NCI-H226 (cell line): ENCODE data around the gene XRCC5.

Experiments
- DNase-seq: peaks from one replicate; pipeline ENCODE4 v3.0.0-alpha.2; 2015

The XRCC5 gene

GRCh38 chr2:216086207-216086893 is 22.8 kb upstream of the XRCC5 start:
- DNase-seq, result no peak

DNA sequence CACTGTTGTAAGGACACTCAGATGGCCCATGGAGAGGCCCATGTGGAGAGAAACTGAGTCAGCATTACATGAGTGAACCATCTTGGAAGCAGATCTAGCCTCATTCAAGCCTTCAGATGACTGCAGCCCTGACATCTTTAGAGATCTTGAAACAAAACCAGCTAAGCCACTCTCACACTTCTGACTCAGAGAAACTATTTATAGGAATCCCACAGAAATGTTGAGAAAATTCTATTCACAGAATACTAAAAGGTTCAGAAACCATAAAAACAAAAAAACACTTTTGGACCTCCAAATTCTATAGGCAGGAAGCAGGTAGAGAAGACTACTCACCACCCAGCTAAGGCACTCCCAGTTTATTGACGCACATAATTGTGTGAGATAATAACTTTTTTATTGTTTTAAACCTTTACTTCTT is 18.8 kb upstream of the XRCC5 start:
- DNase-seq, result no peak

GRCh38 chr2:216092646-216093045 is 16.5 kb upstream of the XRCC5 start:
- no peak for DNase-seq

DNA sequence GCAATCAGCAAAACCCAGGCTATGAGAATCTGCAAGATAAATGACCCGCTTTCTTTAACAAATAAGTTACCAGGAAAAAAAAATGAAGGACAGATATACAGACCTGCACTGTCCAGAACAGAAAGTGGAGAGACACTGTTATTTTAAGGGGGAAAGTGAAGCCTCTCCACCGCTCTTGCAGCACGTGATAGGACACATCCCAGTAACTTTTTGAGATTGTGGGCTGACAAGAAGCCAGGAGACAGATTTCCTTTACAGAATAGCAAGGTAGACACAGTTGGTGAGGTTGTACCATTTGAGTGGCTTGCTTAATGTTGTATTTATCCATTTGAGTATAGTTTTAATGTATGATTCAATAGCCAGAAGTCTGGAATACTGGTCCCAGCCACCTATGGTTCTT is 14.4 kb upstream of the XRCC5 start:
- DNase-seq, result no peak

GRCh38 chr2:216098421-216099334 is 10.5 kb upstream of the XRCC5 start:
- DNase-seq, result no peak

GRCh38 chr2:216101109-216101508 is 8.0 kb upstream of the XRCC5 start:
- DNase-seq, result no peak

GRCh38 chr2:216103213-216103612 is 5.9 kb upstream of the XRCC5 start:
- no peak for DNase-seq

DNA sequence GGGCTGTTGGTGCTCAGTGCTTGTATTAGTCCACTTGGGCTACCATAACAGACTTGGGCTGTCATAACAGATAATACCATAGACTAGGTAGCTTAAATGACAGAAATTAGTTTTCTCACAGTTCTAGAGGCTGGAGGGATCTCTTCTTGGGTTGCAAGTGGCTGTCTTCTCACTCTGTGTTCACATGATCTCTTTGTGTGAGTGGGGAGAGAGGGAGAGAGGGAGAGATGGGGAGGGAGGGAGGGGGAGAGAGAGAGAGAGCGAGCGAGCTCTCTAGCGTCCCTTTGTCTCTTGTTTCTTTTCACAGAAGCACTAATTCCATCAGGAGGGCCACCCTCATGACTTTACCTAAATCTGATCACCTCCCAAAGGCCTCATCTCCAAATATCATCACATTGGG is 4.5 kb upstream of the XRCC5 start:
- DNase-seq, result no peak

GRCh38 chr2:216107320-216107719 is 1.8 kb upstream of the XRCC5 start:
- DNase-seq, result no peak

DNA sequence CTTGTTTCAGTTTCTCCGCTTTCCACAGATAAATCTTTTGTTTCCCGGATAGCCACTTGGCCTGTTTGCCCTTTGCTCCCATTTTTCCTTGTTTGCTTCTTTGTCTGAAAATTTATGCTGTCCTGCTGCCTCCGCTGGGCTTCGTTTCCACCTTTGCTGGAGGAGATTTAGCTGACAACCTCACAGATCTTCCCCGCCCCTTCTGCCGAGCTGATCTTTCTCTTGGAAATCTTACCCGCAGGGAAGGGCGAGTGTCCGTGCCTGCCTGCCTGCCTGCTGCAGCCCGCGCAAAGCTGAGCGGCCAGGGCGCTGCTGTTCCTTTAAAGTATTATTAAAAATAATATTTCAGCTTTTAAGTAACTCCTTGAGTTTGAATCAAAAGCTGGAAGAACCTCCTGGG is 1.4 kb upstream of the XRCC5 start:
- DNase-seq, result no peak

GRCh38 chr2:216108310-216108966 is 710 bp upstream of the XRCC5 start:
- no peak for DNase-seq

DNA sequence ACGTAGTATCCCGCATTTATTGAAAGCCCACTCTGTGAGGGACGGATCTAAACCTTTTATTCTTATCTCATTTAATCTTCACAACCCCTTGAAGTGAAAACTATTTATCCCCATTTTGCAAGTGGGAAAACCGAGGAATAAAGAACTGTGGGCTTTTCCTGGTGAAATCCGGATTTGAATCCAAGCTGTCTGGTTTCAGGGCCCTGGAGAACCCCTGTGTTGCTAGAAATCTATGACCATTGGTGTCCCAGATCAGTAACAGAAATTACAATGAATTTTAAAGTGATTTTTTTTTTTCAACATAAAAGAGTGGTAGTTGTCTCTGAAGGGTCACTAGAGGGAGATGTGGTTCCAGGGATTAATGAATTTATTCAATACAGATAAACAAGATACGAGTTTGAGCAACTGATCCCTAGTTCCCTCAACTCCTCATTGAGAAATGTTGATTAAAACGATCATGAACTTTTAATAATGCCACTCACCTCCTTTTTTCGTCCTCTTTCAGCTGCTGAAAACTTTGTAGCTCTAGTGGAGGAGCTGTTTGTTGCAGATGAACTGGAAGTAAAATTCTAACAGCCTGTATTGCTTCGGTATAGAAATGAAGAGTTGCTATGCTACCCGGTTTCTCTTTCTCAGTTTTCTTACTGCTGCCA is 940 bp downstream of the XRCC5 start:
- DNase-seq, result no peak

GRCh38 chr2:216110620-216111019 is 1.5 kb downstream of the XRCC5 start:
- no peak for DNase-seq

- no peak for DNase-seq
Observed at GRCh38 chr2:216111122-216111521, 2.0 kb downstream of the XRCC5 start.

- DNase-seq, result no peak
Observed at GRCh38 chr2:216112926-216113325, 3.8 kb downstream of the XRCC5 start.

- DNase-seq, result no peak
Observed at GRCh38 chr2:216113572-216113971, 4.4 kb downstream of the XRCC5 start.

DNA sequence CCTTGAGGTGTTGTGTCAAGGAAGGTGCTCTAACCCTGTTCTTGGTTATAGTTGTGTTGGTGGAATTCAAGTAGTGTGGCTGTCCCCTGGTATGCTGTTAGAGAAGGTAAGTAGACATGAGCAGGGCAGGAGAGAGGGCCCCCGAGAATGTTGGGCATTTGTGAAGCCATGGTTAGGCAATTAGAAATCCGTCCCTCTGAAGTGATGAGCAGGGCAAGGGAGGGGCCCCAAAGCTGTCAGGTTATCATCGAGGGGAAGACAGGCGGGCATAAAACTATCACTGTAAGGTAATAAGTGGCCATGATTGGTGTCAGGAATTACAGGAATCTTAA is 5.2 kb downstream of the XRCC5 start:
- DNase-seq, result no peak

- DNase-seq, result peak; percentile 79
Observed at GRCh38 chr2:216114714-216115531, 5.8 kb downstream of the XRCC5 start.

DNA sequence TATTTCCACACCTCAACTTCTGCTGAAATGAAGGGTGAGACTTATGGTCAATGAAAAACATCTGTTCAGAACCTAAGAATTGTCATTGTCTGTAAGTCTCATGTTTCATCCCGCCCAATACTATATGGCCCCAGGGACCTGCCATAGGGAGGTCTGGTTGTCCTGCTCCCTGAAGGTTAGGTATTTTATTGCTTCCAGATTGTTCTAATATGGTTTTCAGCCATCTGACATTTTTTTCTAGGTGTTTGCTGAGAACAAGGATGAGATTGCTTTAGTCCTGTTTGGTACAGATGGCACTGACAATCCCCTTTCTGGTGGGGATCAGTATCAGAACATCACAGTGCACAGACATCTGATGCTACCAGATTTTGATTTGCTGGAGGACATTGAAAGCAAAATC is 7.3 kb downstream of the XRCC5 start:
- no peak for DNase-seq

GRCh38 chr2:216117561-216118340 is 8.6 kb downstream of the XRCC5 start:
- no peak for DNase-seq

DNA sequence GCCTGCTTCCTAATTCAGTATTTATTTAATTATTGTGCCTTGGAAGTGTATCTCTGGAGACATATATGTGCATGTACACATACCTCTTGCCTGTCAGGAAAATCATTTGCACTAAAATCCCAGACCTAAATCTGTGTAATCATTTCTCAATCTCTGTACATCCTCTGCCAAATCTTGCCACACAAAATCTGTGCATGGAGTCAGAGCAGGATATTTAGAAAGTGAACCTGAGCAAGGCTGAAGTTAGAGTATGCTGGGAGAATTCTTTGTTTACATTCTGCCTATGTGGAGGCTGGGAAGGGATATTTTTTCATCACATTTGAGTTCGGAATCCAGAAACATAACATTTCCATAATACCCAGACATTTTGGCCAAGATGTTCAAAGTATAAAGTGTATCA is 9.3 kb downstream of the XRCC5 start:
- DNase-seq, result no peak

- DNase-seq, result no peak
Observed at GRCh38 chr2:216119146-216119545, 10.0 kb downstream of the XRCC5 start.
